Subcutaneous preadipocyte (primary cell): Measurements from ENCODE around the gene CYTL1. TPM values are rescaled to one million over a fixed set of nuclear protein-coding genes. Genes with fewer than 3 reads are reported as not detected.

Experiments
- total RNA-seq: library from RNA; depleted of rRNA; stranded (reverse); fragments of >200 nt; gene quantifications from 2 replicates; pipeline ENCODE4 v1.2.3, GENCODE V29; 2012

The CYTL1 gene, protein sequence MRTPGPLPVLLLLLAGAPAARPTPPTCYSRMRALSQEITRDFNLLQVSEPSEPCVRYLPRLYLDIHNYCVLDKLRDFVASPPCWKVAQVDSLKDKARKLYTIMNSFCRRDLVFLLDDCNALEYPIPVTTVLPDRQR
- total RNA-seq: 0.20 and 0.37 TPM in 2 replicates

DNA sequence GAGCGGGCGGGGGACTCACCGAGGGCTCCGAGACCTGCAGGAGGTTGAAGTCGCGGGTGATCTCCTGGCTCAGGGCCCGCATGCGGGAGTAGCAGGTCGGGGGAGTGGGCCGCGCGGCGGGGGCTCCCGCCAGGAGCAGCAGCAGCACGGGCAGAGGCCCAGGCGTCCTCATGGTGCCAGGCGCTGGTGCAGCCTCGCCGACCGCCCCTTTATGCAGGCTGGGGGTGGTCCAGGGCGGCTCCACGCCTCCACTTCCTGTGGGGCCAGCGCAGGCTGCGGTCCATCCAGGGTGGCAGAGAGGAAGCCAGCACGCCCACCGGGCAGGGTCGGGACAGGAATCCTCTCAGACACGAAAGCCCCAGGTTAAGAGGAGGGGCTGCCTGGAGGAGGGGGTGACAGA, at the start of gene CYTL1:
CYTL1 (minus strand) TSS at position 185 of the 400 bp plus-strand sequence; CDS start at position 172, 13 bp downstream.

DNA sequence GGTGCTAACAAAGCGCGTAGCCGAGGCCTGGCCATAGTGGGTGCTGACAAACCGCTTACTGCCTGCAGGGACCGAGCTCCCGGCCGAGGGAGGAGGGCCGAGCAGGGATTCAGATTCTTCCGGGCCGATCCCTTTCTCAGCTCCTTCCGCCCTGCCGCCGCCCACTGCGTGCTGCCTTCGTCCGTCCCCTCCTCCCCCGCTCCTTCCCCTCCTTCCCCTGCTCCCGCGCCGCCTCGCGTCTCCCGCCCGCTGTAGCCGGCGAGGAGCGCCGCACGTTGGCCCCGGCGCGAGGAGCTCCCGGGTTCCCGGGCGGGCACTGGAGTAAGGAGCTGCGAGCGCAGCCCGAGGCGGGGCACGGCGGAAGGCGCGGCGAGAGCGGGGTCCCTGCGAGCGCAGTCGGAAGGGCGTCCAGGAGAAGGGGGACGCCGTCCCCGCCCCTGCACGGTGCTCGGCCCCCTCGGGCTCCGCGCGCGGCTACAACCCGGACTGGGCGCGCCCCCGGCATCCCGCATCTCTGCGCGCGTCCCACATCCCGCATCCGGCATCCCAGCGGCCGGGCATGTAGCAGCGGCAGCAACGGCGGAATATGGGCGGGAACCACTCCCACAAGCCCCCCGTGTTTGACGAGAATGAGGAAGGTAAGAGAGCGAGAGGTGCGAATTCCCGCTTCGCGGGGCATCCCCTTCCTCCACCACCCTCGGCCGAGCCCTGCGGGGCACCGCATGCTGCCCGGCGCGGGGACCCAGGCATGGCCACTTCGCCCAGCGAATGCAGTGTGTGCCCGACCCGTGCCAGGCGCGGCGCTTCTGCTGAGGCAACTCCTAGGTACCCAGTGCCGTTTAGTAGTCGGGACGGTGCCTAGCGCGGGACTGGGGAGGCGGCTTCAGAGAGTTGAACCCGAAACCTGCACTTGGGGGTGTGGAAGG, 32.3 kb upstream of the CYTL1 start, which contains the start of gene STK32B:
STK32B (plus strand) TSS at position 203 of the 926 bp plus-strand sequence.

Other genes starting within 250 kb of the CYTL1 start
- gene MSX1, start 159.8 kb downstream of the CYTL1 start, total RNA-seq: 10.4 and 17.6 TPM in 2 replicates
- 2.2 and 3.7 TPM in 2 replicates for gene STK32B, start 32.0 kb upstream of the CYTL1 start, total RNA-seq